Embryonic facial prominence (tissue), 1 donor: ENCODE measurements around the gene GABRD.
A peak's percentile ranks its signal among the peaks of the same experiment; 100 is the strongest.

Experiments
- DNase-seq: peaks from one replicate; pipeline ENCODE4 v3.0.0-alpha.2; 2016; ENCODE audit errors: extremely low spot score

The GABRD gene

GRCh38 chr1:2053217-2053616, 34.1 kb downstream of the GABRD start:
- no peak for DNase-seq

- DNase-seq: no peak
These were observed 34.7 kb downstream of the GABRD start for GRCh38 chr1:2053784-2054376.

- no peak for DNase-seq
These were observed 35.4 kb downstream of the GABRD start for GRCh38 chr1:2054560-2054959.

GRCh38 chr1:2055911-2056575, 36.9 kb downstream of the GABRD start:
- no peak for DNase-seq

- no peak for DNase-seq
These were observed 37.9 kb downstream of the GABRD start for GRCh38 chr1:2056955-2057590.

- DNase-seq: no peak
These were observed 40.3 kb downstream of the GABRD start for GRCh38 chr1:2059290-2059953.

GRCh38 chr1:2060072-2060471, 40.9 kb downstream of the GABRD start:
- no peak for DNase-seq

- DNase-seq: no peak
These were observed 41.4 kb downstream of the GABRD start for GRCh38 chr1:2060535-2060934.

- no peak for DNase-seq
These were observed 42.1 kb downstream of the GABRD start for GRCh38 chr1:2061065-2061778.

GRCh38 chr1:2065699-2066098, 46.6 kb downstream of the GABRD start:
- DNase-seq: no peak

- DNase-seq: no peak
These were observed 48.2 kb downstream of the GABRD start for GRCh38 chr1:2067393-2067792.

GRCh38 chr1:2067981-2068380, 48.8 kb downstream of the GABRD start:
- DNase-seq: no peak

GRCh38 chr1:2068951-2069350, 49.8 kb downstream of the GABRD start:
- no peak for DNase-seq

GRCh38 chr1:2070016-2070415, 50.9 kb downstream of the GABRD start:
- DNase-seq: no peak

- no peak for DNase-seq
These were observed 51.8 kb downstream of the GABRD start for GRCh38 chr1:2070800-2071530.

GRCh38 chr1:2072109-2072806, 53.1 kb downstream of the GABRD start:
- DNase-seq: no peak

- DNase-seq: no peak
These were observed 53.7 kb downstream of the GABRD start for GRCh38 chr1:2072891-2073290.

- peak; percentile 45 for DNase-seq
These were observed 54.5 kb downstream of the GABRD start for GRCh38 chr1:2073382-2074230.

- no peak for DNase-seq
These were observed 55.3 kb downstream of the GABRD start for GRCh38 chr1:2074396-2074795.
